Stimulated activated CD8-positive, alpha-beta memory T cell treated with anti-CD3 and anti-CD28 coated beads, Interleukin-12 subunit alpha, Interleukin-12 subunit beta, amount 100 ng/mL, for 1 hour (primary cell): ENCODE measurements around the gene KDM5A.

Experiments
- DNase-seq: peaks from one replicate; pipeline ENCODE4 v3.0.0-alpha.2; 2020; ENCODE audit warnings: low read depth

The KDM5A gene

DNA sequence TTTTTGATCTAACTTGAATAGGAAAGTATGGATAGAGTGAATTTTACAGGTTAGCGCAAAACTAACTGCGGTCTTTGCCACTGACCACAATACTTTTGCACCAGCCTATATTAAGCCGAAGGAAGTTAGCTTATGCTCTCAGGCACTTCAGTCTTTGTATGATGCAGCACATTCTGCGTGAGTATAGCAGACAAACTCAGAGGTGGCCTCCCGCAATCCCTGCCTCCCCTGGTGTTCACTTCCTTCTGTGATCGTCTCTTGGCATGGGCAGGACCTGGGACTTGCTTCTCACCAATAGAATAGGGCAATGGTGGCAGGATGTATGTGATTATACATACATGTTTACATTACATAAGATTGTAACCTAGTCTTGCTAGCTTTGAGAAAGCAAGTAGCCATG lies 116.2 kb downstream of the KDM5A start:
- no peak for DNase-seq

DNA sequence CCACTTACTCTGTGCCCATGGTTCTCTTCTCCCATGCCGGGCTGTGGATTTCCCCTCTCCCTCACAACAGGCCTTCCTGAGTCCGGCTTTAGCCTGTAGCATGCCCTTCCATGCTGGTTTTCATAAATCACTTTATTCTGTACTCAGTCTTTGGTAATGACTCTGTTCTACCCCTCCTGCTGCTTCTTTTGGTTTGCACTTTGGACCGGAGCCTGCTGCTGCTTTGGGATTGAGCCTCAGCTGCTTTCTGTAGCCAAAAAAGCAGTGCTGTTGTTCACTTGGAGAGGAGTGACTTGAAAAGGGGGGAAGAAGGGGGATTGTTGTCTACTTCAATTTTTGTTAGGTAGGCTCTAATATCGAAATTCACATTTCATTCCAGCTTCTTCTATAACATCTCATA lies 118.0 kb downstream of the KDM5A start:
- no peak for DNase-seq

DNA sequence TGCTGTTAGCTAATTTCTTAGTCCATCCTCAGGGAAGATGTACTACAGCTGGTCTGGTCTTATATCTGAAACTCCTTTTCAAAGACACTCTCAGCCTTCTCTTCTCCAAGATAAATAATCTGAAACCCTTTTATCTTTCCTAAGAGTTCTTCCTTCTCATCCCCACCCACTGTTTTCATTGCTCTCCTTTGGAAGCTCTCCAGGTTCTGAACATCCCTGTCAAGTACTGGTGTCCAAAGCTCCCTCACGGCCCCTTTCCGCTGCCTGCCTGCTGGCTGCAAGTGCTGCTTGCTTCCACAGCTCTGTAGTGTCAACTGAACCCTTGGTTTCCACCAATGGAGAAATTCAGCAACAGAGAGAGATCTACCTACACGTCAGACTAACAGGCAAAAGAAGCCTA lies 119.9 kb downstream of the KDM5A start:
- DNase-seq: no peak

DNA sequence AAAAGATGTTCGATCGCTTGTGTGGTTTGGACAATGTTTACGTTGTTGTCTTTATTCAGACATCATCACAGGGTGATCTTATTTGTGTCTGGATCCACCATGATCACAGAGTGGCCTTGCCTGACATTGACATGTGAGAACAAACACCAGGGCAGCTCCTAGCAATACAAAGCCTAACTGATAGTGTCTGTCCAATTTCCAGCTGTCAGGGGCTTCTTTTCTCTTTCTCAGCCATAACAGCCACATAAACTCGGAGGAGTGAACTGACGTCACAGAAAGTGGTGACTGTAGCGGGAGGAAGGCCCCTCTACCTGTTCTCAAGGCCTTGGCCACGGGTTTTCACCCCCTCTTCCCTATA lies 120.7 kb downstream of the KDM5A start:
- no peak for DNase-seq

DNA sequence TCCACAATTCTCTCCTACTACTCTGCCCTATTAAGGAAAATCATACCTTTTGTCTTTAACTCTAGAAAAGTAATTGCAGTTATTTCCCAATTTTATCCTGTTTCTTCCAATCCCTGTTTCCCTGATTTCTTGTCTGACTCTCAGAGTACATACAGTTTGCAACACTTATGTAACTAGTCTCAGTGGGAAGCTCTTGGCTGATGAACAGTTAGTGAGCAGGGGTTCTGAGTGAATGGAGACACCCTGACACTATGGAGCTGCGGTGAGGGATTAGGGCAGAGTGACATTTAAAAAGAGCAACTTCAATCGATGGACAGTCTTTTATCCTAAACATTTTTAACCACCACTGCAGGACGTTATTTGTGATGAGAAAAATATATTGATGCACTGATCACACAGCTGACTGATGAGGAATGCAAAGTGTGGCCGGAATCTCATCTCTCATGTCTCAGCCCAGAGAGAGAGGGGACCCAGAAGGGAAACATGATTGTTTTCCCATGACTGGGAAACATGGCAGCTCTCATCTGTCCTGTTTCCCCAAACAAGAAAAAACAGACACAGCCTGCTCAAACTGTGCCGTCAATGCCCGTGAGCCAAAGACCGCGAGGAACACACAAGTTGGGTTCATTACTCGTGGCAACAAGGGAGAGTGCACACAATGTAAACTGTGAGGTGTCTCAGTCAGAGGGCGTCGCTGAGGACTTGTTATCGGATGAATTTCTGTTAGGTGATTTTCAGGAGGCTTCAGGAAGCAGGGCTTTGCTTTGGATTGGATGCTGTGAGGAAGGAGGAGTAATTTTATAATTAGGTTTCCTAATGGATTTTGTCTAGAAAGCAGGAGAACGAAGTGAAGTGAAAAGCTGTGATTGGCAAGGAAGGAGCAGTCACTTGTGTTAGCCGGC lies 121.3 kb downstream of the KDM5A start:
- DNase-seq: no peak

DNA sequence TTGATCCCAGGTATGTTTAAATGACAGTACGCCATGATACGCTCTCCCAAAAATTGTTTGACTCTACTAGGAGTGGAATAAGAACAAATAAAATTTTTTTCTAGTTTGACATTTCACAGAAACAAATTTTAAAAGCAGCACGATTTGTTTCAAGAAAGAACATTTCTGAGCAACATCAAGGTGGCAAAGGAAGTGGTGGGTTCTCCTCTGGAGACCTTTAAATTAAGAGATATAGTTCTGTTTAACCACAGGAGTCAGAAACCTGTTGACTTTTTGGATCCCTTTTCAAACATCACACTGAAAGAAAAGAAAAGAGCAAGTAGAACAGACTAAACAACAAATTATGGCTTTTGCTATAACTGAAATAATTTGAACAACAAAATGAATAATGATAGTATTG lies 124.0 kb downstream of the KDM5A start:
- DNase-seq: no peak

DNA sequence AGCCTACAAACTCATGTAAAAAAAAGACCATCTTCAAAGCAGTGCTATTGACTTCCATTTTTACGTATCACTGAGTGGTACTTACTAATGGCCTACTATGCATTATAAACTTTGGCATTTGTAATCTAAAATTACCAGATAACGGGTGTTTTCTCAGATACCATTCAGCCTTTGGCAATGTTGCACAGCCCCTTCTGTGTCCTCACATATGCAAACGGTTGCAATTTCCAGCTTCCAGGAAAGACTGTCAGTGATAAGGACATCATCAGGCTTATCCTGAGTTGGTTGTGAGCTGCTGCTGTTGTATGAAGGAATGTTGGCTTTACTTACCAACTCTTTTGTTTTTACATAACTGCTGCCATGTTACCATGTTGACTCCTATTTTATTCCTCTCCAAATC lies 124.9 kb downstream of the KDM5A start:
- DNase-seq: no peak

DNA sequence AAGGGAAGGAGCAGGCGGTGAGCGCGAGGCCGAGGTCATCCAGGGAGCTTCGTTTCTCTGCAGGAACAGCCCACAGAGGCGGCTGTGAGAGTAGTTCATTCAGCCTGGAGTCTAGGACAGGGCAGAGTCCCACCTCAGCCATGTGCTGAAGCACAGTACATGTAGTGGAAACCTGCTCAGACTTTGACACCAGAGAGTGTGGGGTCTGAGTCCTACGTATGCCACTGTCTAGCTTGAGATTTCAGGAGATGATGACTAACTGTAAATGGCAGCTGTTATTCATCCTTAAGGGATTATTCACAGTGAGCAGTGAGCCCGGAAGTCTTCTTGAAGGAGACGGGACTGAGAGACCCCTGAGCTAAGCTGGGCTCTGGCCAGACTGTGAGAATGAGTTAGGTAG lies 125.5 kb downstream of the KDM5A start:
- no peak for DNase-seq

DNA sequence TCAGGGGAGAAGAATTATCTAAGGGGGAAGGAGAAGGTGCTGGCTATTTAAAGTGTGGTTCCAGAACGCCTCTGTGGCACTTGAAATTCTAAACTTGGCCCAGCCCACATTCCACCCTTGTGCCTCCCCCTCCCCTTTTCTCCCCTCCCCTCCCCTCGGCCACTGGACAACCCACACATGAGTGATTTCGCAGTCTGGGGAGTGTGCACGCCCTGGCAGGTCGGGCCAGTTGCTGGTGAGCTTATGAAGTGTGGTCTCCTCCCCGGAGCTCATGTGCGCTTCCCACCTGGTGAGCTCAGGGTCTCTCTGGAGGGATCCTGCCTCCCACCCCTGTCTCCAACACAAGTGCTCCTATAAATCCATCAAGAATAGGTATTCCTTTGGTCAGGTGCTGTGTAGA lies 126.3 kb downstream of the KDM5A start, which contains the start of gene SLC6A13:
Gene SLC6A13, minus strand, starts transcription at position 20 of the 400 bp plus-strand sequence. CDS start 2,784 bp downstream, outside the sequence.
- DNase-seq: no peak

DNA sequence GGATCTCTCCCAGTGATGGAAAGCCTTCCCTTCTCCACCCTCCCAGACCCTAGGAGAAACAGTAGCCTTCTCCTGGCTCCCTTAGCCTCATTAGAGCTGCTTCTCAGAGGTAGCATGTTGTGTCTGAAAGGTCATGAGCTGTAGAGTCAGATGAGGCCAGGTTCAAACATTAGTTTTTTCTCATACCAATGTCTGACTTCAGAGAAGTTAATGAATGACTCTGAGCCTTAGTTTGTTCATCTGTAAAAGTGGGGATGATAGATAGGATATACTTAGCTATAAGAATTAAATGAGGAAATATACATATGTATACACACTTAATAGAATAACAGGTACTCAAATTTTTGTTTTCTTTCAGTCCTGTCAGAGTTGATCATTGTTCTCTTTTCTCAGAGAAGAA lies 127.0 kb downstream of the KDM5A start:
- DNase-seq: no peak

DNA sequence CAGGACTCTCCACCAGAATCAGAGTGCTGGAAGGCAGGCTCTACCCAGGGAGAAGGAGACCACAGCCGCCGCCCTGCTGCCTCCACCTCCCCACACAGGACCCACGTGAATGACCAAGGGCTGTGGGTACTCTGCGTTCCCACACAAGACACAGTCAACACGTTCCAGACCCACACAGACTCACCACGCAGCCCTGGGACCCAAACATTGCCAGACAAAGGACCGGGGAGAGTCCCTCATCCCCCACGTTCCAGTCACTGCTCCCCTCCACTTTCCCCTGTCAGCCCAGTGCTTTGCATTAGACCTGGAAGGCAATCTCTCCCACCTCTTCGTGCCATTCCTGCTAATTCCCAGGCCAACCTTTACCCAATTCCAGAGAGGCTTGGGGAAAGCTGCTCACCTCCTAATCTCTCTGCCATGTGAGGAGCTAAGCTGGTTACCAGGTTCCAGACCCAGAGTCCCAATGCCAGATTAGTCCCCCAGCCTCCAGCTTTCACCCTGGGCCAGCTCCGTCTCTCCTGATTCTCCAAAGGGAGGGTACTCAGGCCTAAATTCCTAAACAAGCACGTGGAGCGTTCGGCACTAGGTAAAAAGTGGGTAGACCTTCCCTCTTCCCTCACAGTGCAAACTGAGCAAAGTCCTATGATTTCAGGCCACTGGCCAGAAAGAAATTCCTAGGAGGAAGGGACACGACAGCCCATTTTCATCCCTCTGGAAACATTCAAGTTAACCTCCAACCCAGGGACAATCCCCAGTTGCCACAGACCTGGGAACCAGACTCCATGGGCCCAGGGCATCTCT lies 131.4 kb downstream of the KDM5A start:
- DNase-seq: no peak

DNA sequence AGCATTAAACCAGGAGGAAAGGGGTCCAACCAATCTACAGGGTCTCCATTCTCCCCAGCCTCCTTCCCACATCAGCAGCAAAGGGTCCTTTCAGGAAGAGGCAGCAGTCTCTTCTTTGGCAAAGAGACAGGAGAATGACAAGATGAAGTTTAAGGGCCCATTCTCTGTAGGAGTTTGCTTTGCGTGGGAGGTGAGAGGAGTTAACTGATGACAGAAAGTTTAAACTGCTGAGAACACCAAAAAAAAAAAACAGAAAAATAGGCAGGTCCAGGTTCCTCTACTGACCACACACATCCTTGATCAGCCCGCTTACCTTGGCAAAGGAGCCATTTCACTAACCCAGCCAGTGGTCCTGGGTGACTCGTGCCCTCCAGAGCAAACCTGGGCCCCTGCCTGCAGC lies 132.2 kb downstream of the KDM5A start:
- no peak for DNase-seq

DNA sequence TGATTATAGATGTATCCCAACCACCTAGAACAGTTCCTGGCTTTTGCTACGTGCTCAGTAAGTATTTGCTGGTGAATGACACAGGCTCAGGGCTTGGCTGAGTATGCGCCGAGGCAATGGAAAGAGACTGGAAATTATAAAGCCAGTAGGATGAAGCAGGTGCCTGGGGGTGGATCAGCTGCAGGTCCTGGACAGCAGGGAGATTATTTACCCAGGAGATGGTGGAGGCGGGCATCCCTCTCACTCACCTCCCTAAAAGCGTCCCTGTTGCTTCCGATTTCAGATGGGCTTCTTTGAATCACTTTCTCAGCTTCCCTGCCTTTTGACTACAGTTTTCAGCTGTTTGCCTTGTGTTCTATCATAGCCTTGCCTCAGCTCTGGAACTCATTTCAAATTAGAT lies 132.9 kb downstream of the KDM5A start:
- DNase-seq: no peak

DNA sequence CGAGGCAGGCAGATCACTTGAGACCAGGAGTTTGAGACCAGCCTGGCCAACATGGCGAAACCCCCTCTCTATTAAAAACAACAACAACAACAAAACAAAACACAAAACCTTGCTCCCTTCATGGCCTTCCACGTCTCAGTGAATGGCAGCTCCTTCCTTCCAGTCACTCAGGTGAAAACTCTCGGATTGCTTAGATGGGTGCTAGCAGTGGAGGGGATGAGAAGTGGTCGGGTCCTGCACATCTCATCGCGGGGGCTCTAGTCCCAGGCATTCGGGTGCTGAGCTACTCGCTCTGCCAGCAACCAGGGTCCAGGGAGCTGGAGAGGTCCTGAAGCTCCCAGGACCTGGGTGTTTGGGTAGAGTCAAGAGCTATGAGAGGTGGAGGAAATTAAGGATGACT lies 134.2 kb downstream of the KDM5A start:
- no peak for DNase-seq

DNA sequence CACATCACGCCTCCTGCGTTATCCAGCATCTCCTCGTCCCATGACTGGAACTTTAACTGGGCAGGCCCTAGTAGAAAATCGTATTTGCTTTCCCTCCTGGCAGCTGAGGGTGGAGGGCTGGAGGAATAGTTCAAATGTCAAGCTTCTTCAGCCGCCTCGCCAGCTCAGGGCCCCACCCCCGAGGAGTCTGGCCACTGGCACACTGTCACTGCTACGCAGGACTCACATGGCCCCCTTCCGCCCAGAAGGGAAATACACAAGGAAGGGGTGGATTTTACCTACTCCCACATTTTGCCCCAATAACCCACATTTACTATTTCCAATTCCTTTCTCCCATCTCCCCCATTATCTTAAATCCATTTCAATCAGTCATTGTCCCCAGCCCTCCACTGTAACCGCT lies 135.1 kb downstream of the KDM5A start:
- no peak for DNase-seq

DNA sequence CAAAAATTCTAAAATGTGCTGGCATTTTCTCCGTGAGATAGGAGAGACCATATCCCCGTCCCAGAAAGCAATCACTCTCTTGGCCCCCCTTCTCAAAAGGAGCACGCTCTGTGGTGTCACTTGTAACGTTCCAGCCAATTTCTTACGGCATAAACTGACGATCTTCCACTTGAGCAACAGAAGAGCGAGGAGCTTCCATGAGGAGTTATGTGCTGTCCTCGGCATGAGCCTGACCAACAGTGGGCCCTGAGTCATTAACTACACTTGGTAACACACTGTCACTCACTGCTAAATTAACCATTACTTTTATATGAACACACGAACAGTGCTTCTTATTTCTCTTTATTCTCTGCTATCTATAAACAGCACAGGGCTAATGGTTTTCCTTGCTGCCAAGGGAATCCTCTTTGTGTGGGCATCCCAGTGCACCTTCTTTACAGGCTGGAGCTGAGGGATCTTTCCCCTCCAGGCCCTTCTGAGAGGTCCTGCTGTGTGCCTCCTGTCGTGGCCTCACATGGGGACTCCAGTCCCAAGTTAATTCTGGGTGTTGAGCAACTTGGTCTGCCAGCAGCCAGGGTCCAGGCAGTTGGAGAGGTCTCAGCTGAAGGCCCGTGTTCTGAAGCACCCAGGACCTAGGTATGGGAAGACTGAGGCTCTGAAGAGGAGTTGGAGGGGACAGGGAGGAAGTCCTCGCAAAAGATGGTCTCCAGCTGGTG lies 135.8 kb downstream of the KDM5A start:
- no peak for DNase-seq

DNA sequence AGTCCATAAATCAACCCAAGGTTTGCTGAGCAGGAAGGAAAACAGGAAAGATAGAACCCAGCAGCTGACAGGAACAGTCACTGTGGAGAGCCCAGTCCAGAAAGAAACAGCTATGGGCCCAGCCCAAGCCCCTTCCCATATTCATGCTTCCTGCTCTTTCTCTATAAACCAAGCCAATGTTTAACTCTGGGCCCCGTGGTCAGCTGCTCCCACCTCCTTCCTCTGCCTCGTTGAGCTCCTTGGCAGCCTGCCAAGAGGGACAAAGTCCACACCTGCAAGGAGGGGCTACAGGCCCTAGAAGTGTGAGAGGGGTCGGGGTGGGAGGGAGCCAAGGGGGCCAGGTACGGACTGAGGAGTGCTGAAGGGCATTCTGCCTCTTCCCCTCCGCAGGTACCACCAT lies 136.5 kb downstream of the KDM5A start:
- no peak for DNase-seq

DNA sequence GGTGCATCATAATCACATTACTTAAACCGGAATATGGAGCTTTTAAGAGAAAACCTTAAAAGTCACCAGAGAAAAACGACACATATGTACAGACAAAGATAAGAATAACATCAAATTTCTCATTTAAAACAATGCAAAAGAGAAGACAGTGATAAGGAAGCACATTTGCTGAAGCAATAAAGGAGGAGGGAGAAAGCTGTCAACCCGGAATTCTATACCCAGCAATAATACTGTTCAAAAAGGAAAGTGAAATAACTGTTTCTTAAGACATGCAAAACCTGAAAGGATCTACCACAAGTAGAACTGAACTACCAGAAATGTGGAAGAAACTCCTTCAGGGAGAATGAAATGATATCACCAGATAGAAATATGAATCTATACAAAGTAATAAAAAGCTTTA lies 141.8 kb downstream of the KDM5A start:
- no peak for DNase-seq

DNA sequence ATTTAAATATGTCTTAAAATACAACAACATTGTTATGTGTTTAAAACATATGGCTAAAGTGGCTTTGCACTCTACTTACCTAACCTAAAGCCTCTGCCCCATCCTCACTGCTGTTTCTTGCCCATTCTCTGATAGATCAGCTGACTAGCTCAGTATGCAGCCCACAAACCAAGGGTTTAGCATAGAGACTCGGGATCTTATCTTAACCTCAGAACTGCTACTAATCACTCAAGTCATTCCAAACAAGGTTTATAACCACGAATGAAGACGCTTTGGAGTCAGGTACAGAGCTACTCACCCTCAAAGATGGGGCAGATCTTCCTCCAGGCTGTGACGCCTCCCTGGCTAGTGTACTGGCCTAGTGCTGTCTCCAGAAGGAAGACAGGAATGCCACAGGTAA lies 145.7 kb downstream of the KDM5A start:
- DNase-seq: no peak

DNA sequence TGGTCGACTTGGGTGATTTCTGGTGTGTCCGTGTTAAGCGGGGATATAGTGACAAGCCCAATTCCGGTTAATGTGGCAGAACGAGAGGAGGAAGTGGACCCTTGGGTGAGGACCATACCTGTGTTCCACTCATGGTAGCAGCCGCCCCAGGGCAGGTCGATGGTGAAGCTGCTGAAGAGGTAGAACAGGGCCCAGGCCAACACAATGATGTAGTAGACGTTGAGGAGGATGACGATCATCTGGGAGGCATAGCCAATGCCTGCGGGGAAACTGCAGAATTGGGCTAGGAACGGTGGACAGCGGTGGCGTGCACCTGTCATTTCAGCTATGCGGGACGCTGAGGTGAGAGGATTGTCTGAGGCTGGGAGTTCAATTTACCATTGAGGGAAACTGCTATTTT lies 146.6 kb downstream of the KDM5A start:
- no peak for DNase-seq

DNA sequence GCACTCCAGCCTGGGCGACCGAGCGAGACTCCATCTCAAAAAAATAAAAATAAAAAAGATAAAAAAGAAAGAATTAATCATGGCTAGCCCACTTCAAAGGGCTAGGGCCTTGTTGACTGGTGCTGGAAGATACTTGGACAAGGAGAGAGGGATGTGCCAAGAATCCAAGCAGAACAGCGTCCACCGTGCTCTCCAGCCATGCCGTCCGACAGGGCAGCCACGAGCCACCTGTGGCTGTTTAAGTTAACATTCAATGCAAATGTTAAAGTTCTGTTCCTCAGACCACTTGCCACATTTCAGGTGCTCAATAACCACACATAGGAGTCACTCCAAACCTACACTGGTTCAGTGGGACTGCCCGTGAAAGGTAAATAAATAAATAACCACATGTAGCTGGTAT lies 147.9 kb downstream of the KDM5A start:
- DNase-seq: no peak

DNA sequence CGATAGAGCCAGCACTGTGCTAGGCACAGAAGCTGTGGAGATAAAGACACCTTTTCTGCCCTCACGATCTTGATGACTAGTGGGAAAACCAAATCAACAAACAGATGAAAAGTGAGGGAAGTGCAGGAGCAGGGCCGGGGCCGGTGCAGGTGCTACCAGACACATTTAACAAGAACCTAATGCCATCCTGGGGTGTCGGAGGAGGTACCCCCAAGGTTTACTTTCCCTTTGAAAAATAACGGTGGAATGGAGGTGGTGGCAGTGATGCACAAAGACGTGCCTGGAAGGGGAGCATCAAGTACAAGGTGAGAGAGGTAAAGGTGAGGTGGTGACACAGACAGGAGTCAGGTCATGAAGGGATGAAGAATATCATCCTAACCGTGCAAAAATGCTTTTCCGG lies 148.6 kb downstream of the KDM5A start:
- no peak for DNase-seq
